GM18526 (cell line): ENCODE results near the gene UMAD1.

Experiments
- POLR2A ChIP-seq: IDR thresholded peaks from 3 replicates; pipeline ENCODE4 v1.6.1; 2011; ENCODE audit not compliant: insufficient read length; ENCODE audit errors: extremely low read depth

UMAD1 gene

GRCh38 chr7:7909376-7909775, 268.8 kb downstream of the UMAD1 start:
- no peak for TF ChIP-seq POLR2A

DNA sequence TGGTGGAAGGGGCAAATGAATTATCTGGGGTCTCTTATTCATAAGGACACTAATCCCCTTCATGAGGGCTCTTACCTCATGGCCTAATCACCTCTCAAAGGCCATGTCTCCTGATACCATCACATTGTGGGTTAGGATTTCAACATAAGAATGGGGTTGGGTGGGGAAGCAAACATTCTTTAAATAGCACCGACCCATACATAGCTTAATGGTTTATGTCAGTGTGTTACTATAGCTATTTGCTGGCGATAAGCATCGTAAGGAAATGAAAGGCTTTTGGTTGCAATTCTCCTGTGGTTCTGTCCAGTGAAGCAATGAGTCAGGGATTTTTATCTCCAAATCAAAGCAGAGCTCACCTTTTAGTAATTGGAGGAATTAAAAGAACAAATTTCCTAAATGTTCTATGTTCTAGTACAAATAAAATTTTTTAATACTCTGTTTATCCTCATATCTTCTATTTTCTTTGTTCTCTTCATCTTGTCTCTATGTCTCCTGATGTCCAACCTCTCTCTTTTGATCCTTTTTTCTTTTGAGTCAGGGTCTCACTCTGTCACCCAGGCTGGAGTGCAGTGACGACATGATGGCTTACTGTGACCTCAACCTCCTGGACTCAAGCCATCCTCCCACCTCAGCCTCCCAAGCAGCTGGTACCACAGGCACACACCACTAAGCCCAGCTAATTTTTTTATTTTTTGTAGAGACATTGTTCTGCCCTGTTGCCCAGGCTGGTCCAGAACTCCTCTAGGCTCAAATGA, 271.0 kb downstream of the UMAD1 start:
- TF ChIP-seq POLR2A: no peak

- no peak for TF ChIP-seq POLR2A
Measured at GRCh38 chr7:7912937-7913336, 272.4 kb downstream of the UMAD1 start.

- no peak for TF ChIP-seq POLR2A
Measured at GRCh38 chr7:7913504-7913903, 273.0 kb downstream of the UMAD1 start.

- no peak for TF ChIP-seq POLR2A
Measured at GRCh38 chr7:7914547-7914946, 274.0 kb downstream of the UMAD1 start.

GRCh38 chr7:7916064-7916463, 275.5 kb downstream of the UMAD1 start:
- TF ChIP-seq POLR2A: no peak

DNA sequence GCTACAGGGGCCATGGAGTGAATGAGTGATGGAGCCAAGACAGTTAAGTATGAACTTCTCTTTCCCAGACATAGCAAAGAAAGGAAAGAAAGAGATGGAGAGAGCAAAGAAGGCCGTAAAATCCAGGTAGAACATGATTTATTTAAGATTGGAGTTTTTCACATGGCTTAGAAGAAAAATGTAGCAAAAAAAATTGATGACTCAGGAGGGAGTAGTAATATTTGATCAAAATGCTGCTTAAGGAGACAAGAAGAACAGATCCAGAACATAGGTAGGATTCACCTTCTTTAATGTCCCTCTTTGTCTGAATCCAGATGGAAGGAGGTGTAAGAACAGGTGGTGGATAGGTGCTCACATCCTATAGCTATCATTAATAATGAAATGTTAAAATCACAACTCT, 277.0 kb downstream of the UMAD1 start:
- no peak for TF ChIP-seq POLR2A

- no peak for TF ChIP-seq POLR2A
Measured at GRCh38 chr7:7918736-7919448, 278.3 kb downstream of the UMAD1 start.

- no peak for TF ChIP-seq POLR2A
Measured at GRCh38 chr7:7919449-7919945, 278.9 kb downstream of the UMAD1 start.

- TF ChIP-seq POLR2A: no peak
Measured at GRCh38 chr7:7920056-7920455, 279.5 kb downstream of the UMAD1 start.

GRCh38 chr7:7920481-7920880, 279.9 kb downstream of the UMAD1 start:
- no peak for TF ChIP-seq POLR2A

GRCh38 chr7:7921830-7922229, 281.3 kb downstream of the UMAD1 start:
- TF ChIP-seq POLR2A: no peak

- no peak for TF ChIP-seq POLR2A
Measured at GRCh38 chr7:7922684-7923385, 282.3 kb downstream of the UMAD1 start.

GRCh38 chr7:7923818-7924217, 283.3 kb downstream of the UMAD1 start:
- no peak for TF ChIP-seq POLR2A

DNA sequence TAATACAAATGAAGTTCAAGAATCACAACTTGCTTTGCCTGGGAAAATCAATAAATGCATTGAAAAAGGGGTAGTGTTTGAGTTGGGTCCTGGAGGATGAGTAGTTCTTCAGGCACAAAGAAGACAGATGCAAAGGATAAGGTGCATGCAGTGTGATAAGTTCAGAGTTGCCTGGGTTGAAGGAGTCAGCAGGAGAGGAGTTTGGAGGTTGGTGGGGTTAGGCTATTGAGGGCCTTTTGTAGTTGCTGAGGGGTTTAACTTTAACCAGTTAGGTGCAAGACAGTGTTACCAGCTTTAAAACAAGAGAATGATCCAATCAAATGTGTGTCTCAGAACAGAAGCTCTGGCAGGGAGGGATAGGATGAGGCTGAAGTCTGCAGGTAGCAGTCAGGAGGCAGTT, 283.8 kb downstream of the UMAD1 start:
- TF ChIP-seq POLR2A: no peak
